HG03066 (cell line): ENCODE results near the gene REM2.

Experiments used
- ATAC-seq: cut with Tn5 transposase; IDR thresholded peaks from one replicate; pipeline ENCODE4 v1.9.1; 2021; ENCODE audit warnings: low read depth; ENCODE audit not compliant: unreplicated experiment

Gene REM2

DNA sequence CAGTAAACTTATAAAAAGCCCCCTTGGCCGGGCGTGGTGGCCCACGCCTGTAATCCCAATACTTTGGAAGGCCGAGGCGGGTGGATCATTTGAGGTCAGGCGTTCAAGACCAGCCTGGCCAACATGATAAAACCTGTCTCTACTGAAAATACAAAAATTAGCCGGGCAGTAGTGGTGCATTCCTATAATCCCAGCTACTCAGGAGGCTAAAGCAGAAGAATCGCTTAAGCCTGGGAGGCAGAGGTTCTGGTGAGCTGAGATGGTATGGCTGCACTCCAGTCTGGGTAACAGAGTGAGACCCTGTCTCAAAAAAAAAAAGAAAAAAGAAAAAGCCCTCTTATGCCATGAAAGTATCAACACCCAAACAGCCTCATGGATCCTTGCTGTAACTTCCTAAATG lies 42.5 kb downstream of the REM2 start:
- ATAC-seq = no peak

DNA sequence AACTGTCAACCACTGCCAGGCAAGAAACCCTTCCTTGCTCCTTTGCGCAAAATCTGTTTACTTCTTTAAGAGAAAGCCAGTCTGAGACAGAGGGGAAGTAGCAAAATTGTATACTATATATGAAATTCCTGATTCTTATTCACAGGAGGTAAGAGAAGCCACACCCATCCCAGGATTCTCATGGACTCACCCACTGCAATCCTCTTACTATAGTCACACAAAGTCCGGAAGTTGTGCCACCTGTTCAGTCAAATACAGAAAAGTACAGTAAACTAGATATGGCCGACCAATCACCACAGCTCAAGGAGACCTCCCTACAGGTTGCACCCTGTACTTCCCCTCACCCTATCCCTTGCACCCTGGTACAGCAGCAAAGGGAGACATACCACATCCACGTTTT lies 43.3 kb downstream of the REM2 start:
- ATAC-seq = no peak

DNA sequence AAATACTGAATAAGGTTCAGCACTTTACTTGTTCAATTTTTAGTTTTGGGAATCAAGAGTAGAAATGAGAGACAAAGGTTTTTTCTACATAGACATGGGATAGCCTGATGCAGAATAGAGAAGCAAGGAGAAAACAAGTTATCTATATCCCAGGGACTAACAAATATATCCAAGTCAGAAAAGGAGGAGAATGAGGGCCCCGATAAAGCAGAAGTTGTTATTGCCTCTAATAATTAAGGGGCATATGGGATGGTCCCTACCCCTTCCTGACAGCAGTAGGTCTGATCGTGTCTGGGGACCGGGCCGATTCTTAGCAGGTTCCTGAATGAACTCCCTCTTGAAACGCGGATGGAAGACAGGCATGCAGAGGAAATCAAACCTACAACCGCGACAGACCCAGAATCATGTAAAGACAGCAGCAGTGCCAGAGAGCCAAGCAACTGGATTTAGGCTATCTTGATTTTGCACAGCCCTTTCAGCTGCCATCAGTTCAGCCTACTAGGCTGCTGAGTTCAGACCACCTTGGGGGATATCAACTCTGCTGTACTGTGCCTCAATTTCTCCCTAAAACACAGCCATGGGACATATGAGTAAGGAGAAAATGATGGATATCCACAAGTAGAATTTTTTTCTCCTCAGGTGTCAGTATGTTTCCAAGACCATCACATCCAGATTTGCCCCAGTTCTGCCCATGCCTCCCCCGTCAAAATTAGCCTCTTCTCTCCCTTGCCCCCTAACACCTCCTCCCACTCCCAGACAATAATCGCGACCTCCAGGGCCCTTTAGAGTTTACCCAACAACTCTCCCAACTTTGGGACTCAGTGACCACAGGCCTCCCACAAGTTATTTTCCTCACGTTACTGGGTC lies 45.4 kb downstream of the REM2 start:
- ATAC-seq = no peak

DNA sequence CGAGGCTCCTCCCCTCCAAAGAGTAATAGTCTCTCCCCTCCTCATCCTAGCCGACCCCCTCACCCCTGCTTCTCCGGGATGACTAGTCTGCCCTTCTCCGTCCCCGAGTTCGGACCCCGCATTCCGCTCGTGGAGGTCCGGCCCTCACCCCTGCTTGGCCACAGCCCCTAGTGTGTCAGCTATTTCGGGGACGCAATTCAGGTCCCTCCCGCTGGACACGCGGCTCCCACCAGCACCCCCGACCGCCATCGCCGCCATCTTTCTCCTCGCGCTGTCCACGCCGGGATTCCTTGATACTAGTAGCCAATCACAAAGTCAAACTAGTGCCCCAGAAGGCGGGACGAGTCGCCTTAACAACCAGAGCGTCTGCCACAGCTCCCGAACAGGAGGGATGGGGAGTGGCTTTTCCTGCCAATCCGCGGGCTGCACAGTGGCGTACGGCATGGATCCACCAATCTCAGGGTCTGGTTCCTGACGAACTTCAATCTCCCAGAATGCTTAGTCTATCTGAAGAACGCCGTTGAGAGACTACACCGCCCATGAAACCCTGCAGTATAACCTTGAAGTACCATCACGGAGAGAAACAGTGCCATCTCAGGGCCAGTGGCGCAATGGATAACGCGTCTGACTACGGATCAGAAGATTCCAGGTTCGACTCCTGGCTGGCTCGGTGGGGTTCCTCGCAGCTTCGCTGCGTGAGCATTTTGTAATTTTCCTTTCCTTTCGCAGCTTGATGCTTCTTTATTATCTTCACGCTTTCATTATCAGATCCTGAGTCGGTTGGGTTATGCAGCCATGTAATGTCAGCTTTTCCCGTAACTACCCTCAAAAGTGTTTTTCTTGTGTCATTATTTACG lies 46.3 kb downstream of the REM2 start, which contains the start of gene PRMT5:
Gene PRMT5, minus strand, starts transcription at position 273 of the 857 bp plus-strand sequence. Its CDS starts 15 bp downstream, at position 258.
- ATAC-seq = peak; percentile 90

DNA sequence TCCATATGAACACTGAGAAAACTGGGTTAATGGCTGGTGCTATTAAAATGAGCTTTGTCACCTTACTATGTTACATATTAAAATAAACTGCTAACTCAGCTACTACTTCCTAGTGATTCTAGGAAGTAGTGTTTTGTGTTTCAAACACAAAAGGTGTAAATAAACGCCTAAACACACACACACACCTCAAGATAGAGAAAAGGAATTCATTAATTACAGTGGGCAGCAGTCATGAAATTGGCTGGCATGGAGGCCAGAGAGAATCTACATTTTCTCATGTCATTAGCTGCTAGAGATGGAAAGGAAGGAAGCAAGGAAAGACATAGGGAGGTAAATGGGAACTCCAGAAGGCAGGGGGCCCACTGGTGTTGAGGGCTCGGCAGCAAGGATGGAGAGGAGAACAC lies 46.9 kb downstream of the REM2 start:
- ATAC-seq = no peak

DNA sequence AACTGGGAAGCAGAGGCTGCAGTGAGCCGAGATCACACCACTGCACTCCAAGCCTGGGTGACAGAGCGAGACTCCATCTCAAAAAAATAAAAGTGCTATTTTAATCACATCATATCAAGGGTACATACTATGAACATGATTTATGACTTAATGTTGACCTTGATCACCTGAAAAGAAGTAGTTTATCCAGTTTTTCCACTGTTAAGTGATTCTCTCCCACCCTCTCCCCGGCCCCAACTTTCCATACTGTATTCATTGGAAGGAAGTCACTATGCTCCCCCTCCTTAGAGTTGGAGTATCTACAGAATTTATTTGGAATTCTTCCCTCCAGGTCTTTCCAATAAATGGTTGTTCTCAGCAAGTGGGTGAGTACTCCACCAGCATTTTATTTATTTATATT lies 49.1 kb downstream of the REM2 start:
- ATAC-seq = no peak

DNA sequence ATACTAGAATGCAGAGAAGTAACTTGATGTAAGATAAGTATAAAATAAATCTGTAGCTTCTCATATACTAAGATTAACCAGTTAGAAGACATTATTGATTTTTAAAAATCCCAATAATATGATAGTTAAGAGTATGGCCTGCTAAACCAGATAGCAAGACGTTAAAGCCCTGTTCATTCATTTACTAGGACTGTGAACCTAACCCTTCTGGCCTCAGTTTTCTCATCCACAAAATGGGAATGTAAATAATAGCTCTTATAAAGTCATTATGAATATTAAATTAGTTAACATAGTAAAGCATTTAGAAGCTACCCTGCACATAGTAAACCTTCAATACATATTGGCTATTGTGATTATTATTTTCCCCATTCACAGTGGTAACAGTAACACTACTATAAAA lies 52.1 kb downstream of the REM2 start:
- ATAC-seq = no peak
